HEK293 (cell line): Measurements from ENCODE around the gene METTL3.
A peak's percentile ranks its signal among the peaks of the same experiment; 100 is the strongest.

Source experiments
- GLIS1 ChIP-seq: fragments of 450-650 bp; formaldehyde crosslinking; IDR thresholded peaks from 2 replicates; pipeline ENCODE4 v1.5.1; 2016; ENCODE audit warnings: missing biosample characterization, missing genetic modification characterization
- KLF1 ChIP-seq: fragments of 450-650 bp; formaldehyde crosslinking; IDR thresholded peaks from 2 replicates; pipeline ENCODE4 v1.5.1; 2016; ENCODE audit warnings: missing biosample characterization, missing genetic modification characterization
- KLF10 ChIP-seq: fragments of 450-650 bp; IDR thresholded peaks from 2 replicates; pipeline ENCODE4 v1.5.1; 2018; ENCODE audit warnings: missing biosample characterization, mild to moderate bottlenecking, missing genetic modification characterization
- MYNN ChIP-seq: fragments of 450-650 bp; formaldehyde crosslinking; IDR thresholded peaks from 2 replicates; pipeline ENCODE4 v1.5.1; 2016; ENCODE audit warnings: missing biosample characterization, missing genetic modification characterization, borderline replicate concordance
- OVOL3 ChIP-seq: fragments of 450-650 bp; formaldehyde crosslinking; IDR thresholded peaks from 2 replicates; pipeline ENCODE4 v1.5.1; 2016; ENCODE audit warnings: missing biosample characterization, missing genetic modification characterization
- SCRT1 ChIP-seq: fragments of 450-650 bp; formaldehyde crosslinking; IDR thresholded peaks from 2 replicates; pipeline ENCODE4 v1.5.1; 2016; ENCODE audit warnings: missing biosample characterization, missing genetic modification characterization, borderline replicate concordance
- SP7 ChIP-seq: fragments of 450-650 bp; formaldehyde crosslinking; IDR thresholded peaks from 2 replicates; pipeline ENCODE4 v1.5.1; 2016; ENCODE audit warnings: missing biosample characterization, missing genetic modification characterization
- WT1 ChIP-seq: fragments of 450-650 bp; formaldehyde crosslinking; IDR thresholded peaks from 2 replicates; pipeline ENCODE4 v1.5.1; 2016; ENCODE audit warnings: missing biosample characterization, missing genetic modification characterization
- ZBTB1 ChIP-seq: fragments of 450-650 bp; formaldehyde crosslinking; IDR thresholded peaks from 2 replicates; pipeline ENCODE4 v1.5.1; 2016; ENCODE audit warnings: missing biosample characterization, missing genetic modification characterization
- ZBTB48 ChIP-seq: fragments of 450-650 bp; formaldehyde crosslinking; IDR thresholded peaks from 2 replicates; pipeline ENCODE4 v1.5.1; 2016; ENCODE audit warnings: missing biosample characterization, missing genetic modification characterization
- ZBTB8A ChIP-seq: fragments of 450-650 bp; formaldehyde crosslinking; IDR thresholded peaks from 2 replicates; pipeline ENCODE4 v1.5.1; 2016; ENCODE audit warnings: missing biosample characterization, missing genetic modification characterization
- ZFP37 ChIP-seq: fragments of 450-650 bp; formaldehyde crosslinking; IDR thresholded peaks from 2 replicates; pipeline ENCODE4 v1.5.1; 2016; ENCODE audit warnings: missing biosample characterization, missing genetic modification characterization
- ZNF221 ChIP-seq: fragments of 450-650 bp; formaldehyde crosslinking; IDR thresholded peaks from 2 replicates; pipeline ENCODE4 v1.5.1; 2017; ENCODE audit warnings: missing biosample characterization, missing genetic modification characterization, borderline replicate concordance
- ZNF223 ChIP-seq: fragments of 450-650 bp; formaldehyde crosslinking; IDR thresholded peaks from 2 replicates; pipeline ENCODE4 v1.5.1; 2016; ENCODE audit warnings: missing biosample characterization, missing genetic modification characterization
- ZNF302 ChIP-seq: fragments of 450-650 bp; formaldehyde crosslinking; IDR thresholded peaks from 2 replicates; pipeline ENCODE4 v1.5.1; 2016; ENCODE audit warnings: missing biosample characterization, missing genetic modification characterization, low read depth
- ZNF341 ChIP-seq: fragments of 450-650 bp; formaldehyde crosslinking; IDR thresholded peaks from 2 replicates; pipeline ENCODE4; 2016; ENCODE audit warnings: low read depth, missing biosample characterization, missing genetic modification characterization
- ZNF366 ChIP-seq: fragments of 450-650 bp; formaldehyde crosslinking; conservative IDR thresholded peaks from 2 replicates; pipeline ENCODE4 v1.5.1; 2016; ENCODE audit warnings: missing biosample characterization, missing genetic modification characterization
- ZNF391 ChIP-seq: fragments of 450-650 bp; formaldehyde crosslinking; IDR thresholded peaks from 2 replicates; pipeline ENCODE4 v1.5.1; 2016; ENCODE audit warnings: low read depth, missing biosample characterization, missing genetic modification characterization, borderline replicate concordance
- ZNF433 ChIP-seq: fragments of 450-650 bp; formaldehyde crosslinking; IDR thresholded peaks from 2 replicates; pipeline ENCODE4 v1.5.1; 2016; ENCODE audit warnings: missing biosample characterization, missing genetic modification characterization, low read depth
- ZNF501 ChIP-seq: fragments of 450-650 bp; formaldehyde crosslinking; IDR thresholded peaks from 2 replicates; pipeline ENCODE4 v1.5.1; 2016; ENCODE audit warnings: missing biosample characterization, missing genetic modification characterization
- ZNF529 ChIP-seq: fragments of 450-650 bp; formaldehyde crosslinking; IDR thresholded peaks from 2 replicates; pipeline ENCODE4 v1.5.1; 2017; ENCODE audit warnings: missing genetic modification characterization, missing biosample characterization; ENCODE audit not compliant: insufficient replicate concordance
- ZNF558 ChIP-seq: fragments of 450-650 bp; formaldehyde crosslinking; IDR thresholded peaks from 2 replicates; pipeline ENCODE4 v1.5.1; 2016; ENCODE audit warnings: missing biosample characterization, missing genetic modification characterization
- ZNF561 ChIP-seq: fragments of 450-650 bp; IDR thresholded peaks from 2 replicates; pipeline ENCODE4 v1.5.1; 2018; ENCODE audit warnings: missing biosample characterization, missing genetic modification characterization, borderline replicate concordance
- ZNF571 ChIP-seq: fragments of 450-650 bp; formaldehyde crosslinking; IDR thresholded peaks from 2 replicates; pipeline ENCODE4 v1.5.0; 2017; ENCODE audit warnings: missing biosample characterization, missing genetic modification characterization
- ZNF585B ChIP-seq: fragments of 450-650 bp; formaldehyde crosslinking; IDR thresholded peaks from 2 replicates; pipeline ENCODE4 v1.5.1; 2016; ENCODE audit warnings: missing biosample characterization, missing genetic modification characterization
- ZNF596 ChIP-seq: fragments of 450-650 bp; IDR thresholded peaks from 2 replicates; pipeline ENCODE4 v1.5.0; 2018; ENCODE audit warnings: missing biosample characterization, mild to moderate bottlenecking, missing genetic modification characterization, moderate library complexity
- ZNF623 ChIP-seq: fragments of 450-650 bp; formaldehyde crosslinking; IDR thresholded peaks from 2 replicates; pipeline ENCODE4 v1.5.1; 2016; ENCODE audit warnings: missing biosample characterization, missing genetic modification characterization
- ZNF701 ChIP-seq: fragments of 450-650 bp; formaldehyde crosslinking; IDR thresholded peaks from 2 replicates; pipeline ENCODE4 v1.5.1; 2016; ENCODE audit warnings: missing biosample characterization, missing genetic modification characterization
- ZNF776 ChIP-seq: fragments of 450-650 bp; formaldehyde crosslinking; IDR thresholded peaks from 2 replicates; pipeline ENCODE4 v1.5.0; 2017; ENCODE audit warnings: missing biosample characterization, missing genetic modification characterization, borderline replicate concordance
- ZXDB ChIP-seq: fragments of 450-650 bp; formaldehyde crosslinking; IDR thresholded peaks from 2 replicates; pipeline ENCODE4 v1.5.1; 2016; ENCODE audit warnings: missing biosample characterization, missing genetic modification characterization
- TF ChIP-seq, protein P1 (sequence below): fragments of 450-650 bp; formaldehyde crosslinking; IDR thresholded peaks from 2 replicates; pipeline ENCODE4 v1.5.1; 2016; ENCODE audit warnings: missing biosample characterization, missing genetic modification characterization
- TF ChIP-seq, protein P2 (sequence below): fragments of 450-650 bp; formaldehyde crosslinking; IDR thresholded peaks from 2 replicates; pipeline ENCODE4 v1.5.1; 2016; ENCODE audit warnings: missing biosample characterization, missing genetic modification characterization
- TF ChIP-seq, protein P3 (sequence below): fragments of 450-650 bp; formaldehyde crosslinking; IDR thresholded peaks from 2 replicates; pipeline ENCODE4 v1.5.1; 2016; ENCODE audit warnings: missing biosample characterization, missing genetic modification characterization, low read depth
- TF ChIP-seq, protein P4 (sequence below): fragments of 450-650 bp; formaldehyde crosslinking; IDR thresholded peaks from 2 replicates; pipeline ENCODE4 v1.5.0; 2017; ENCODE audit warnings: missing biosample characterization, missing genetic modification characterization, borderline replicate concordance

Gene METTL3

DNA sequence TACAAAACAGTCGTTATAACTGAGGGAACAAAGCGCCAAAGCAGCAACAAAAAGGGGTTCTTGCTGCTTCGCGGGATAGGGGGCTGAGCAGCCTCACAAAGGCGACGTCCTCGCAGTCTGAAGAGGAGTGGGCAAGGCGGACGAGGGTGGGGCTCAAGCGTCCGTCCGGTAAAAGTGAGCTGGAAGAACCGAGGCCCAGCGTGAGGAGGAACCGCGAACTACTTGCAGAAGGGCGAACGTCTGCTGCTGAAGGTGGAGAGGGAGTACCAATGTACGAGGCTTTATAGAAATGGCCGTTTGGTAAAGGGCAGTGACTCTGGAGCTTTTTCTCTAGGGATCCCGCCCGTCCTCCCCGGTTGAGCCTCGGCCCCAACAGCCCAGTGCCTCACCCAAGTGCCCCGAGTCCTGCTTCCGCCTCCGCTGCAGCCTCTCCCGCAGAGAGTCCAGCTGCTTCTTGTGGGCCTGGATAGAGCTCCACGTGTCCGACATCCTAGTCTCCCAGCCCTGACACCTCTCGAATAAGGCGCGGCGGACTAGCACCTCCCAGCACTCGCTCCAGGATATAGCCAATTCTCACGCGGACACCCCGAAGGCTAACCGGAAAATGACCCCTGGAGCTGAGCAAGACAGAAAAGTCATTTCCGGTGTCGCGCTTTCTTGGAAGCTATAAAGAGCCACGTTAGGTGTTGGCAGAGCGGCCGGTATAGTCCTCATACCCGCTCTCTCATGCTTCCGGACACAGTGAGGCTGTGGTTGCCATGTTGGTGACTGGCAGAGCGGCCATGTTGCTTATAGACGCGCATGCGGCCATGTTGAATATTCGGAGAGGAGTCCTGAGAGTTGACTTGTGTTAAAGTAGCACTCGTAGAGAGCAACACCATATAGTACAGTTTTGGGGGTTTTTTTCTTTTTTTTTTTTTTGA lies at the start of gene METTL3 (continued):
- TF ChIP-seq, protein P1, sequence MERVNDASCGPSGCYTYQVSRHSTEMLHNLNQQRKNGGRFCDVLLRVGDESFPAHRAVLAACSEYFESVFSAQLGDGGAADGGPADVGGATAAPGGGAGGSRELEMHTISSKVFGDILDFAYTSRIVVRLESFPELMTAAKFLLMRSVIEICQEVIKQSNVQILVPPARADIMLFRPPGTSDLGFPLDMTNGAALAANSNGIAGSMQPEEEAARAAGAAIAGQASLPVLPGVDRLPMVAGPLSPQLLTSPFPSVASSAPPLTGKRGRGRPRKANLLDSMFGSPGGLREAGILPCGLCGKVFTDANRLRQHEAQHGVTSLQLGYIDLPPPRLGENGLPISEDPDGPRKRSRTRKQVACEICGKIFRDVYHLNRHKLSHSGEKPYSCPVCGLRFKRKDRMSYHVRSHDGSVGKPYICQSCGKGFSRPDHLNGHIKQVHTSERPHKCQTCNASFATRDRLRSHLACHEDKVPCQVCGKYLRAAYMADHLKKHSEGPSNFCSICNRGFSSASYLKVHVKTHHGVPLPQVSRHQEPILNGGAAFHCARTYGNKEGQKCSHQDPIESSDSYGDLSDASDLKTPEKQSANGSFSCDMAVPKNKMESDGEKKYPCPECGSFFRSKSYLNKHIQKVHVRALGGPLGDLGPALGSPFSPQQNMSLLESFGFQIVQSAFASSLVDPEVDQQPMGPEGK, result no peak; the same call in 1 of the 2 replicates
- TF ChIP-seq ZNF433 (tag by site-specific recombination) (no peak), ZNF391 (tag by site-specific recombination) (peak; percentile 12; the same call in 1 of the 2 replicates), KLF1 (tag by site-specific recombination) (no peak), ZBTB48 (tag by site-specific recombination) (peak; percentile 87), ZNF558 (tag by site-specific recombination) (no peak), ZNF701 (no peak), ZNF501 (tag by site-specific recombination) (peak; percentile 4; the same call in 1 of the 2 replicates), ZBTB8A (peak; percentile 18; the same call in 1 of the 2 replicates), ZNF596 (tag by site-specific recombination) (no peak), SP7 (tag by site-specific recombination) (peak; percentile 60), ZNF571 (tag by site-specific recombination) (no peak), KLF10 (tag by site-specific recombination) (no peak), ZNF221 (tag by site-specific recombination) (no peak), GLIS1 (tag by site-specific recombination) (peak; percentile 79), SCRT1 (tag by site-specific recombination) (no peak), ZNF366 (no peak), ZNF302 (tag by site-specific recombination) (no peak), ZXDB (peak; percentile 100), ZBTB1 (tag by site-specific recombination) (no peak), ZNF529 (tag by site-specific recombination) (no peak), WT1 (tag by site-specific recombination) (peak; percentile 19; the same call in 1 of the 2 replicates), ZNF223 (tag by site-specific recombination) (no peak), ZNF776 (tag by site-specific recombination) (no peak), ZNF585B (no peak), ZFP37 (tag by site-specific recombination) (no peak; the same call in 1 of the 2 replicates), ZNF623 (tag by site-specific recombination) (peak; percentile 74), OVOL3 (tag by site-specific recombination) (peak; percentile 89), ZNF341 (tag by site-specific recombination) (peak; percentile 54), MYNN (tag by site-specific recombination) (no peak), ZNF561 (tag by site-specific recombination) (peak; percentile 100)
- TF ChIP-seq, protein P2, sequence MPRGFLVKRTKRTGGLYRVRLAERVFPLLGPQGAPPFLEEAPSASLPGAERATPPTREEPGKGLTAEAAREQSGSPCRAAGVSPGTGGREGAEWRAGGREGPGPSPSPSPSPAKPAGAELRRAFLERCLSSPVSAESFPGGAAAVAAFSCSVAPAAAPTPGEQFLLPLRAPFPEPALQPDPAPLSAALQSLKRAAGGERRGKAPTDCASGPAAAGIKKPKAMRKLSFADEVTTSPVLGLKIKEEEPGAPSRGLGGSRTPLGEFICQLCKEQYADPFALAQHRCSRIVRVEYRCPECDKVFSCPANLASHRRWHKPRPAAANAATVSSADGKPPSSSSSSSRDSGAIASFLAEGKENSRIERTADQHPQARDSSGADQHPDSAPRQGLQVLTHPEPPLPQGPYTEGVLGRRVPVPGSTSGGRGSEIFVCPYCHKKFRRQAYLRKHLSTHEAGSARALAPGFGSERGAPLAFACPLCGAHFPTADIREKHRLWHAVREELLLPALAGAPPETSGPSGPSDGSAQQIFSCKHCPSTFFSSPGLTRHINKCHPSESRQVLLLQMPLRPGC (tag by site-specific recombination), result 0 out of 2 replicates have a peak, but pooled peaks have one; percentile 19
- TF ChIP-seq, protein P3, sequence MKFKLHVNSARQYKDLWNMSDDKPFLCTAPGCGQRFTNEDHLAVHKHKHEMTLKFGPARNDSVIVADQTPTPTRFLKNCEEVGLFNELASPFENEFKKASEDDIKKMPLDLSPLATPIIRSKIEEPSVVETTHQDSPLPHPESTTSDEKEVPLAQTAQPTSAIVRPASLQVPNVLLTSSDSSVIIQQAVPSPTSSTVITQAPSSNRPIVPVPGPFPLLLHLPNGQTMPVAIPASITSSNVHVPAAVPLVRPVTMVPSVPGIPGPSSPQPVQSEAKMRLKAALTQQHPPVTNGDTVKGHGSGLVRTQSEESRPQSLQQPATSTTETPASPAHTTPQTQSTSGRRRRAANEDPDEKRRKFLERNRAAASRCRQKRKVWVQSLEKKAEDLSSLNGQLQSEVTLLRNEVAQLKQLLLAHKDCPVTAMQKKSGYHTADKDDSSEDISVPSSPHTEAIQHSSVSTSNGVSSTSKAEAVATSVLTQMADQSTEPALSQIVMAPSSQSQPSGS (tag by site-specific recombination), result no peak
- TF ChIP-seq, protein P4, sequence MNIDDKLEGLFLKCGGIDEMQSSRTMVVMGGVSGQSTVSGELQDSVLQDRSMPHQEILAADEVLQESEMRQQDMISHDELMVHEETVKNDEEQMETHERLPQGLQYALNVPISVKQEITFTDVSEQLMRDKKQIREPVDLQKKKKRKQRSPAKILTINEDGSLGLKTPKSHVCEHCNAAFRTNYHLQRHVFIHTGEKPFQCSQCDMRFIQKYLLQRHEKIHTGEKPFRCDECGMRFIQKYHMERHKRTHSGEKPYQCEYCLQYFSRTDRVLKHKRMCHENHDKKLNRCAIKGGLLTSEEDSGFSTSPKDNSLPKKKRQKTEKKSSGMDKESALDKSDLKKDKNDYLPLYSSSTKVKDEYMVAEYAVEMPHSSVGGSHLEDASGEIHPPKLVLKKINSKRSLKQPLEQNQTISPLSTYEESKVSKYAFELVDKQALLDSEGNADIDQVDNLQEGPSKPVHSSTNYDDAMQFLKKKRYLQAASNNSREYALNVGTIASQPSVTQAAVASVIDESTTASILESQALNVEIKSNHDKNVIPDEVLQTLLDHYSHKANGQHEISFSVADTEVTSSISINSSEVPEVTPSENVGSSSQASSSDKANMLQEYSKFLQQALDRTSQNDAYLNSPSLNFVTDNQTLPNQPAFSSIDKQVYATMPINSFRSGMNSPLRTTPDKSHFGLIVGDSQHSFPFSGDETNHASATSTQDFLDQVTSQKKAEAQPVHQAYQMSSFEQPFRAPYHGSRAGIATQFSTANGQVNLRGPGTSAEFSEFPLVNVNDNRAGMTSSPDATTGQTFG, result no peak
